ENCODE results near the gene JMJD4. TPM values are rescaled to one million over a fixed set of nuclear protein-coding genes. Genes with fewer than 3 reads are reported as not detected.

JMJD4 gene
- total RNA-seq, 1 experiment from 2014 or later = 14.3 TPM

GRCh38 chr1:227759341-227760300 lies 24.5 kb upstream of the JMJD4 start:
- ATAC-seq = no peak

More at GRCh38 chr1:227759341-227760300, 24.5 kb upstream of the JMJD4 start:
- no peak overlapping the region for H3K27ac ChIP-seq (ENCODE audit: low read depth, low read length)
- no peak overlapping the region for H2AFZ ChIP-seq (ENCODE audit: low read depth, low read length, poor library complexity, severe bottlenecking)
- POLR2A ChIA-PET = interaction anchor here (1.3 kb wide), 1 partner anchor 188 kb away, joined by 5 read pairs; the partner anchor contains the start of gene WNT9A
- H3K9me2 ChIP-seq (ENCODE audit: insufficient read depth) = no peaks in the 10 kb centered on the region
- RAD21 ChIA-PET (ENCODE audit: low non-redundant PET in 1 of 2, low total read pairs in 2 of 2, uncharacterized antibody in 2 of 2, unreplicated experiment in 2 of 2) = no interaction called here
- H4K20me1 ChIP-seq (ENCODE audit: insufficient read depth) = no peaks in the 10 kb centered on the region
- peaks cover 57% of the 10 kb centered on the region; the same call in 1 of the 2 replicates for H3K79me2 ChIP-seq (ENCODE audit: insufficient read depth, low read length)
- peaks cover 15 to 17% of the 10 kb centered on the region in 2 experiments; a peak in 2 of 4 replicates for H3K36me3 ChIP-seq (ENCODE audit: control insufficient read depth in 1 of 2, insufficient read depth in 2 of 2, low read length in 2 of 2)
- H3K4me1 ChIP-seq (ENCODE audit: control insufficient read depth in 1 of 2, insufficient read depth in 2 of 2, low read length in 2 of 2) = peaks cover 3 to 18% of the 10 kb centered on the region in 2 experiments; a peak in 2 of 4 replicates
- H3K27me3 ChIP-seq (ENCODE audit: insufficient read depth, low read length) = no peaks in the 10 kb centered on the region
- H3K4me3 ChIP-seq (replicated peaks in 1 of 2; ENCODE audit: low read depth in 1 of 2, low read length in 2 of 2) = no peak overlapping the region
- CTCF ChIA-PET = no interaction called here
- intact Hi-C loops (cut with micrococcal nuclease) = loop anchor here (5.0 to 10.0 kb wide), 3 partner anchors 277 to 758 kb away; no protein-coding TSS in a partner anchor
- no peak overlapping the region for H3K9ac ChIP-seq (ENCODE audit: low read length)
- TF ChIP-seq CEBPB (IDR thresholded peaks at IDR 0.05; ENCODE audit: low read depth) (no peak), CTCF (IDR thresholded peaks at IDR 0.05 in 2 of 3, conservative IDR thresholded peaks at IDR 0.05 in 1 of 3; ENCODE audit: borderline replicate concordance in 1 of 3, insufficient read depth in 1 of 3, low read depth in 2 of 3, low read length in 2 of 3) (no peak), EZH2phosphoT487 (IDR thresholded peaks at IDR 0.05; ENCODE audit: borderline replicate concordance) (no peak), ATF3 (IDR thresholded peaks at IDR 0.05) (no peak), MAX (IDR thresholded peaks at IDR 0.05) (no peak), POLR2AphosphoS5 (IDR thresholded peaks at IDR 0.05; ENCODE audit: low read depth, low read length) (no peak), REST (IDR thresholded peaks at IDR 0.05; ENCODE audit: low read depth) (no peak), FOSL1 (IDR thresholded peaks at IDR 0.05; ENCODE audit: low read depth) (no peak)
- H3K9me3 ChIP-seq (ENCODE audit: control insufficient read depth in 1 of 2, insufficient read depth in 1 of 2, low read depth in 1 of 2, low read length in 2 of 2) = no peaks in the 10 kb centered on the region
- no peak overlapping the region for H3K4me2 ChIP-seq (ENCODE audit: low read length)
- no peak for DNase-seq (ENCODE audit: low read depth, low spot score)
- no TSS peak for BruUV-seq (replicated peaks)
